ENCODE data around the gene ABHD16B.

GRCh38 chr20:63892402-63892801 lies 31.1 kb downstream of the ABHD16B start:
- TF ChIP-seq SUZ12 (IDR thresholded peaks at IDR 0.05; ENCODE audit: extremely low read depth, insufficient read depth, insufficient read length) (no peak), ZNF274 (IDR thresholded peaks at IDR 0.05; ENCODE audit: low read depth, low read length) (no peak)
